GM18519 (cell line): ENCODE results near the gene SERTAD2.
A peak's percentile ranks its signal among the peaks of the same experiment; 100 is the strongest.

Source experiments
- ATAC-seq: cut with Tn5 transposase; IDR thresholded peaks from one replicate; pipeline ENCODE4 v1.9.1; 2021; ENCODE audit warnings: mild to moderate bottlenecking, moderate library complexity; ENCODE audit not compliant: unreplicated experiment, low FRiP score

The SERTAD2 gene

DNA sequence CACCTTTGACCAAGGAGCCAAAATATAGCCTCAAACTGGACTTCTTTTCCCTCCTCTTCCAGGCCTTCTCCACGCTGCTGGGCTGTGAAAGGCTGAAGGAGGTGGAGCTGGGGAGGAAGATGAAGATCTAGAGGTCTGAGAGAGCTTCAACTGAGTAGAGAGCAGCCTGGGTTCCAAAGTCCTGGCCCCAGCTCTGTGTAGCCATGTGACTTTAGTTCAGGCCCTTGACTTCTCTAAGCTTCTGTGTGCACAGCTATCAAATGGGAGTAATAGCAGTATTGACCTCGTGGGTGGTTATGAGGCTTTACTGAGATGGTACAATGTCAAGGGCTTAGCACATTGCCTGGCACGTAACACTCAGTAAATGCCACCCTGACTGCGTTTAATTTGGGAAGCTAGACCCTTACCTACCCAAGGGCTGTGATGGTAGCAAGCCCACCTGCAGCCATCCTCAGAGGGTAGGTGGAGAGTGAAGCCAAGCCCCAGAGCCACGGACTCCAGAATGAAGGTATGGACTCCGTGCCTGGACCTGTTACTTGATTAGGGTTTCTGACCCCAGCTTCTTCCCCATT, 38.4 kb downstream of the SERTAD2 start:
- ATAC-seq = no peak

DNA sequence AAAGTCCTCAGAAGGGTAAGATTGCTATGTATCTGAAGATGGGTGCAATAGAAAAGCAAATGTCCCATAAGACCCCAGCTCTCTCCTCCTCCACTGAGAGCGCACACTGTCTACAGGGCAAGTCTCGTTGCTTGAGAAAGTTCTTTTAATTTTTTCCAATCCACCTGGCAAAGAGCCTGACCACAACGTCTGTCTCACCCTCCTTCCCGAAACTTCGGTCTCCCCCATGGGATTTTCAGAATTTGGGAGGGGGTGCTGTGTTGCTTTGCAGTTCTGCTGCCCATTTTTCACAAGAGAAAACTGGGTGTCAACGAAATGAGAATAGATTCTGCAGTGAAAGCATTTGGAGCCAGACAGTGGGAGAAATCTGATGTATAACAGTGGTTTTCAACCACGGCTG, 40.4 kb downstream of the SERTAD2 start:
- ATAC-seq = no peak

- no peak for ATAC-seq
These were observed 41.0 kb downstream of the SERTAD2 start for GRCh38 chr2:64612575-64613195.

- ATAC-seq = no peak
These were observed 43.3 kb downstream of the SERTAD2 start for GRCh38 chr2:64610316-64610855.

DNA sequence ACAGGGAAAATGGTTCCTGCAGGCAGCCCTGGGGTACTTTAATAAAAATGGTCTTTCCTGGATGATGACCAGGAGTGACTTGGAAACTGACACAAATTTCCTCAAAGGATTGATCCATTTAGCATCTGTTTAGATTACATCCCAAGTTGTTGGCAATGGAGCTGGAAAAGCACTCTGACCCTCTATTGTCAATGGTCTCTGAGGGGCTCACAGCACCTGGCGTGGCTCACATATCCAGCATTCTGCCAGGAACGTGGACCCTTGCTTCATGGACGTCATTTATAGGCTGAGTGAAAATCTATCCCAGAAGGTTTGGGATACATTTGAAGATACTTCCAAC, 43.8 kb downstream of the SERTAD2 start:
- ATAC-seq = no peak

DNA sequence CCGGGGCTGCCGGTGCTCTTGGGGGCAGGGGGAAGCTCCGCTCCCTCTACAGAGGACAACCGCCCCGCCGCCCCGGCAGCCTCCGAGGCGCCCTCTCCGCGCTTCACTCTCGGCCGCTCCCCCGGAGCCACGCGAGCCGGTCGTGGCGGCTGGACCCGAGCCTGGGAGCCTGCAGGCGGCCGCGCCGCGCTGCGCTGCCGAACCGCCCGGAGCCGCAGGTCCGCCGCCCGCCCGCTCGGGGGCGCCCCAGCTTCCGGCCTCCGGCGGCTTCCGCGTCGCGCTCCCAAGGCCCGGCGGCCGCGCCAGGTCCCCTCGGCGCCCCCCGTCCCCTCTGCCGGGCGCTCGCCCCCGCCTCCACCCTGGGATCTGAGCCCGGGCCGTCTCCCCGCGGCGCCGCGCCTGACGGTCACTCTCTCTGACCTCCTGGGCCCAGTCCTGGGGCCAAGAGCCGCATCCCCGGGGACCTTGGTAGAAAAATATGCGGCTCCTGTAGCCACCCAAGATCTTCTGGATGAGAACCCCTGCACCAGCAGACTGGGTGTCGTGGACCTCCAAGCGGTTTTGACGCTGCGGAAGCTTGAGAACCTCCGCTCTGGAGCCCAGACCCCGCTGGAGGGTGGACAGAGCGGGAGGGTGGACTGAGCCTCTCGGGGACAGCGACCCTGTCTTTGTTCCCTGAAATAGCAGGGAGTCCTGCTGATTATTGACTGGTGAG, 44.3 kb downstream of the SERTAD2 start:
- peak; percentile 35 for ATAC-seq

DNA sequence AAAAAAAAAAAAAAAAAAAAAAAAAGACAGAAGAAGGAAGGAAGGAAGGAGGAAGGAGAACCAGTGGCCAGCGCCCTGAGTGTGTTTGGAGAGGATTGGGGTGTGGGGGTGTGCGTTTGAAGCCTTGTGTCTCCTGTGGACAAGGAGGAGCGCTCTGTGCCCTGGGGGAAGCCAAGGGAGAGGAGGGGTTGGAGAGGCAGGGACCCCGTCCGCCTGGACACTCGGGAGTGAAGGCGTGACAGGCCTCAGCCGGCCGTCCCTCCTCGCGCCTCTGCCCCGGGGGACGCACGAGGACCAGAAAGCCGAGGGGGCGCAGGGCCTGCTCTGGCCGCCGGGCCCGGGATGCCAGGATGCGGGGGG, 44.9 kb downstream of the SERTAD2 start:
- no peak for ATAC-seq

- ATAC-seq = no peak
These were observed 46.1 kb downstream of the SERTAD2 start for GRCh38 chr2:64607381-64608304.

- ATAC-seq = peak; percentile 80
These were observed 47.0 kb downstream of the SERTAD2 start for GRCh38 chr2:64606479-64607363.

DNA sequence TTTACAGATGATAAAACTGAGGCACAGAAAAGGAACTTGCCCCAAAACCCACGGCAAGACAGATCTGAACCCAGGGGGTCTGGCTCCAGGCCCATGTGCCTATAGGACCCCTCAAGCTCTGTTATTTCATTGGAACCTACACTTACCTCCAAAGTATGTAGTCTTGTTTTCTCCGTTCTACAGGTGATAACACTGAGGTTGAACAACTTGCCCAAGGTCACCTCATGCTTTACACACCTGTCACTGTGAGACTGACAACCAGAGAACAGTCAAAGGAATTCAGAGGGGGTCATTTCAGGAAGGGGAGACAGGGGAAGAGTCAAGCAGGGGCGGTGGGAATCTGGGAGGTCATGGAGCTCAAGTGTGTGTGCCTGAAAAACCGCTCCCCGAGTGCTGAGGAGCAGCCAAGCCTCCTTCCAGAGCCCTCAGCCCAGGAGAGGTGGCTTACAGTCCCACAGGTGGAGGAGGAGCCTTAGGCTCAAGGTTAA, 47.7 kb downstream of the SERTAD2 start:
- no peak for ATAC-seq

- ATAC-seq = no peak
These were observed 48.7 kb downstream of the SERTAD2 start for GRCh38 chr2:64605026-64605471.

DNA sequence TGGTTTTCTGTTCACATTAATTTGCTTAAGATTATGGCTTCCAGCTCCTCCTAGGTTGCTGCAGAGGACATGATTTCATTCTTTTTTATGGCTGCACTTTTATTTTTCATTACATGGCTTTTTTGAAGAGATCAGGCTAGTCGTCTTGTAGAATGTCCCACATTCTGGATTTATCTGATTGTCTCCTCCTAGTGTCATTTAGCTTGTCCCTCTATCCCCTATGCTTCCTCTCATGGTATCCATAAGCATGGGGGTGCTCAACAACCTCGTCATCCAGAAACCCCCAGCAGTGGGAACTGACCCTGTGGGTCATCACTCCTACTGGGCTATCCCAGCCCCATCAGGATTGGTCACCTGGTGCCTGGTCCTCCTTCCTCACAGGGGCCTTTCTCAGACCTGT, 49.6 kb downstream of the SERTAD2 start:
- ATAC-seq = no peak

- no peak for ATAC-seq
These were observed 51.3 kb downstream of the SERTAD2 start for GRCh38 chr2:64602436-64602835.

DNA sequence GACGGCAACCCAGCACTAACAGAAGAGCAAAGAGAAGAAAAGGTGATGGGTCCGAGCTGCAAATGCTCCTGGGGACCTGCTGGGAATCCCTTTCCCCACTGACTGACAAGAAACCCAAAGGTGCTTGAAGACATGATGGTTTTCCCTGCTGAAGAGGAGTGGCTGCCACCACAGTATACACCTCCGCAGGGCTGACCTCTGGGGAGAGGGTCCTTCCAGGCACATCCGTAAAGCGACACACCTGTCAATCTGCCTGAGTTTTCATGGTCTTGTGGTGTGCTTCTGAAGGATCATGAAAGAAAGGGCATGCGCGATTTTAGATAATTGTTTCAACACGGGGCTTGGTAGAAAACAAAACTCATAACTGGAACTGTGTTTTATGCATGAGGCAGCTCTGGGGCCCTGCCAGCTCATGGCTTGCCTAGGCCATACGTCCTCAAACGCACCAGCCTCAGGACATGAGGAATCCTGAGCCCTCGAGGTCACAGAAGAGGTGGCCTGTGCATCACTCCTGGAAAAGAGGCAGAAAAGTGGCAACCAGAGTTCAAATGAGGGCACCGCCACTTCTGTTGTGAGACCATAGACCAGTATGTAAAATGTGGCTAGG, 51.8 kb downstream of the SERTAD2 start:
- no peak for ATAC-seq

DNA sequence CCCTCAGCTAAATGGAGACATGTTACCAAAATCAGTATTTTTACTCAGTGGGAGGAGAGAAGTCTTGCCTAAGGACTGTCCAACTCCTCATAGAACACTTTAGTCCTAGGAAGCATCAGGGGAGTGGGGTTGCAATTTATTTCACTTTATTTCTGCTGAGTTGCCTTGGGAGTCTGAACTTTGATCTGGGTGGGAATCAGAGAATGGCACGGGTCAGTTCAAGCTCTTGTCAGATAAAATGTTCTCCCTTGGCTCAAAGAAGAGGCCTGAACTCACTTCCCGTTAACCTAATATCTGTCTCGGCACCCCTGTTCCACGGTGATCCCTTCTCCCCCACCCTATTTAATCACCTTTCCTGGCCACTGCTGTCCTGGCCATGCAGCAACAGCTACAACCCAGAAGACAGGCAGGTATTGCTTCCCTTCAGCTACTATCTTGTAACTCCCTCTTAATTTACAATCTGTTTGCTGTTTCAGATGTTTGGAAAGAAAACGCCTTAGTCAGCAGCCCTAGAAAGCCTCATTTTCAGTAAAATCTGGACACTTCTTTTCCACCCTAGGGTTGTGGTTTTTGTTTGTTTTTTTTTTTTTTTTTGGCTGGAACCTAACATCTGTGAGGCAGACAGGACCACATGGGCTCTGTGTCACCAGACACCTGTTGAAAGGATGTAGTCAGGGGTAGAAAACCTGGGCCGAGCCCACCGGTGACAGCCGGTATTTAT, 52.5 kb downstream of the SERTAD2 start:
- ATAC-seq = no peak

- ATAC-seq = no peak
These were observed 54.2 kb downstream of the SERTAD2 start for GRCh38 chr2:64599469-64599868.

- ATAC-seq = no peak
These were observed 55.5 kb downstream of the SERTAD2 start for GRCh38 chr2:64598226-64598625.

DNA sequence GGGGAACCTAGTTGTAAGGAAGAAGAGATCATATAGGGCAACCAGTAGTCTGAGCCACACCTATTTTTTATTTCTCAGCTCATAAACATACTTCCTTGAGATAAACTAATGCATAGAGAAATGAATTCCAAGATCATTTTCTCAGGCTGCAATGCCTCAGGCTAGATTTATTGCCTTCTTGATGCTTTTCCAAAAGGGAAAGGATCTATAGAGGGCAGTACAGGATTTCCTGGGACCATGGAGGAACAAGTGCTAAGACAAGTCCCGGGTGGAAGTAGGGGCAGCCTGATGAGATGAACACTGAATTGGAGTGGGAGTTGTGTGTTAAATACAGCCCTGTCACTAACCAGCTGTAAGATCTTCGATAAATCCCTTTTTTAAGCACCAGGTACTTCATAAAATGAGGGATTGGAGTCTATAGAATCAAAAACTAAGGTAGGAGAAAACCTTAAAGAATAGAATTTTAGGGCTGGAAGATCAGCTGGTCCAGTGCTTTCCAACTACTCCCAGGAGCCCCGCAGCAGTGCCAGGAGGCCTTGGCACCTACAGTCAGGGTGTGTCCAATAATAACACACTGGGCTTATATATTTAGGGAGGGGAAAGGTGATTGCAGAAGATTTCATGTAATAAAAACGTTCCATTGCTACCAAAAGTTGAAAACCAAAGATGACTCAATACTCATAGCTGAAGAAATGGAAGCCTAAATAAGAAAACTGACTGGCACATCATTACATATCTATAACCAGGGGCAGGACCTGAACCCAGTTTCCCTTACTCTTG, 58.1 kb downstream of the SERTAD2 start:
- no peak for ATAC-seq
